IMR-90 (cell line): Measurements from ENCODE around the gene AGGF1. TPM values are rescaled to one million over a fixed set of nuclear protein-coding genes. Genes with fewer than 3 reads are reported as not detected.

Experiments used
- ATAC-seq: fragments of 200-7000 bp; cut with Tn5 transposase; 2 replicates; pipeline ENCODE4 v1.9.1; 2020; ENCODE audit warnings: low read depth, mild to moderate bottlenecking, moderate library complexity
- BruUV-seq: library from RNA; stranded (reverse); fragments of 400-500 nt; replicated peaks from 2 replicates; lab custom pipeline; 2021; lab: Mats Ljungman, UMichigan
- CTCF ChIA-PET: fragments of 300-600 bp; formaldehyde crosslinking; extraction: SDS; loops from one replicate; lab custom pipeline; 2021; ENCODE audit warnings: antibody characterized with exemption; lab: Yijun Ruan, JAX
- POLR2A ChIA-PET: fragments of 300-600 bp; sonication (Branson Sonifier 250); formaldehyde crosslinking; loops from one replicate; lab custom pipeline; 2022; ENCODE audit warnings: antibody characterized with exemption; ENCODE audit not compliant: unreplicated experiment; lab: Charles Lee
- DNase-seq: peaks from one replicate; pipeline ENCODE4 v3.0.0; 2013
- H2AFZ ChIP-seq: replicated peaks from 2 replicates; pipeline ENCODE3; 2013; ENCODE audit warnings: low read length, mild to moderate bottlenecking; ENCODE audit not compliant: poor library complexity
- H2AK5ac ChIP-seq: 2 replicates; pipeline ENCODE4 v1.6.1; 2013; ENCODE audit warnings: low read depth, low read length, inconsistent platforms
- H2AK9ac ChIP-seq: replicated peaks from 2 replicates; pipeline ENCODE3; 2013; ENCODE audit warnings: mild to moderate bottlenecking, low read depth, low read length, moderate library complexity; ENCODE audit not compliant: poor library complexity
- H2BK120ac ChIP-seq: 2 replicates; pipeline ENCODE4 v1.6.1; 2013; ENCODE audit warnings: low read depth, low read length, inconsistent platforms
- H2BK15ac ChIP-seq: 3 replicates; pipeline ENCODE4 v1.6.1; 2013; ENCODE audit warnings: low read depth, low read length, inconsistent platforms
- H2BK20ac ChIP-seq: 2 replicates; pipeline ENCODE4 v1.6.1; 2013; ENCODE audit warnings: low read depth, mild to moderate bottlenecking, inconsistent platforms, low read length, moderate library complexity
- H2BK5ac ChIP-seq: 2 replicates; pipeline ENCODE4 v1.6.1; 2013; ENCODE audit warnings: mild to moderate bottlenecking, low read depth, low read length, inconsistent platforms; ENCODE audit not compliant: poor library complexity, severe bottlenecking
- H3K14ac ChIP-seq: replicated peaks from 2 replicates; pipeline ENCODE4 v1.6.1; 2013; ENCODE audit warnings: low read depth, low read length, inconsistent platforms
- H3K18ac ChIP-seq: 2 replicates; pipeline ENCODE4 v1.6.1; 2013; ENCODE audit warnings: low read depth, low read length, control low read depth
- H3K23ac ChIP-seq: 2 replicates; pipeline ENCODE4 v1.6.1; 2013; ENCODE audit warnings: low read depth, low read length, inconsistent platforms
- H3K27ac ChIP-seq: 2 replicates; pipeline ENCODE4 v1.5.1; 2013; ENCODE audit warnings: mild to moderate bottlenecking, control low read depth, low read length; ENCODE audit not compliant: insufficient read depth
- H3K27me3 ChIP-seq: 2 replicates; pipeline ENCODE4 v1.6.1; 2013; ENCODE audit warnings: low read length; ENCODE audit not compliant: control insufficient read depth, insufficient read depth
- H3K36me3 ChIP-seq: 2 replicates; pipeline ENCODE4 v1.6.1; 2013; ENCODE audit warnings: low read length, mixed read lengths; ENCODE audit not compliant: control insufficient read depth, insufficient read depth
- H3K4ac ChIP-seq: 2 replicates; pipeline ENCODE4 v1.6.1; 2013; ENCODE audit warnings: low read depth, low read length, inconsistent platforms
- H3K4me1 ChIP-seq: 2 replicates; pipeline ENCODE4 v1.6.1; 2013; ENCODE audit warnings: low read length, mixed read lengths; ENCODE audit not compliant: control insufficient read depth, insufficient read depth
- H3K4me2 ChIP-seq: 2 replicates; pipeline ENCODE4 v1.6.1; 2013; ENCODE audit warnings: low read depth, mild to moderate bottlenecking, control low read depth, low read length, moderate library complexity
- H3K4me3 ChIP-seq: 2 replicates; pipeline ENCODE4 v1.5.1; 2013; ENCODE audit warnings: low read depth, mild to moderate bottlenecking, control low read depth, low read length, moderate library complexity; ENCODE audit not compliant: insufficient read depth
- H3K56ac ChIP-seq: 2 replicates; pipeline ENCODE4 v1.6.1; 2013; ENCODE audit warnings: low read length, inconsistent platforms; ENCODE audit not compliant: insufficient read depth; ENCODE audit errors: extremely low read depth
- H3K79me1 ChIP-seq, 2 experiments: 2 replicates each; pipeline ENCODE4 v1.6.1; 2013; ENCODE audit warnings: low read length in 2 of 2, inconsistent platforms in 1 of 2, low read depth in 1 of 2
- H3K9ac ChIP-seq: 2 replicates; pipeline ENCODE4 v1.6.1; 2013; ENCODE audit warnings: low read depth, low read length, control low read depth
- H3K9me1 ChIP-seq: 2 replicates; pipeline ENCODE4 v1.6.1; 2013; ENCODE audit warnings: low read length, inconsistent platforms; ENCODE audit not compliant: insufficient read depth
- H3K9me3 ChIP-seq: 2 replicates; pipeline ENCODE4 v1.6.1; 2013; ENCODE audit warnings: low read length; ENCODE audit not compliant: control insufficient read depth, insufficient read depth
- H4K20me1 ChIP-seq: 2 replicates; pipeline ENCODE4 v1.6.1; 2013; ENCODE audit warnings: low read length, inconsistent platforms; ENCODE audit not compliant: insufficient read depth
- H4K5ac ChIP-seq: 2 replicates; pipeline ENCODE4 v1.6.1; 2013; ENCODE audit warnings: mild to moderate bottlenecking, low read depth, low read length, control low read depth
- H4K8ac ChIP-seq, 2 experiments: 2 replicates each; pipeline ENCODE4 v1.6.1; 2013; ENCODE audit warnings: low read depth in 2 of 2, low read length in 2 of 2, control low read depth in 1 of 2, inconsistent platforms in 1 of 2
- H4K91ac ChIP-seq: 2 replicates; pipeline ENCODE4 v1.6.1; 2013; ENCODE audit warnings: low read depth, low read length, inconsistent platforms; ENCODE audit not compliant: insufficient read depth
- MXI1 ChIP-seq: IDR thresholded peaks from 2 replicates; pipeline ENCODE4 v1.6.1; 2012; ENCODE audit warnings: low read depth, mild to moderate bottlenecking, low read length, moderate library complexity, borderline replicate concordance
- RFX5 ChIP-seq: IDR thresholded peaks from 2 replicates; pipeline ENCODE4 v1.8.0; 2012; ENCODE audit warnings: low read depth, mild to moderate bottlenecking, low read length, moderate library complexity
- WGBS, 2 experiments: methylation state at CpG; one replicate each; pipeline versions ENCODE4 v1.1.5 to v1.1.7; 2013; ENCODE audit warnings: missing lambda C conversion rate in 2 of 2; ENCODE audit not compliant: insufficient read length in 1 of 2; ENCODE audit errors: extremely low coverage in 2 of 2; 5-methylcytosine and 5-hydroxymethylcytosine counted together
- dilution Hi-C: fragments of 300-500 bp; cut with HindIII; formaldehyde crosslinking; loops from one replicate; pipeline ENCODE4 v1.14.3; 2018; ENCODE audit warnings: low sequenced_read_pairs; ENCODE audit not compliant: unreplicated experiment
- in situ Hi-C: fragments of 300-500 bp; cut with MboI; formaldehyde crosslinking; loops from 3 replicates; pipeline ENCODE4 v1.14.3; 2019; ENCODE audit warnings: low sequenced_read_pairs, inconsistent platforms, mixed read lengths
- intact Hi-C: fragments of 100-400 bp; cut with micrococcal nuclease; formaldehyde crosslinking; loops from 2 replicates; pipeline ENCODE4 v1.10.0; 2022
- polyA plus RNA-seq, 3 experiments: library from polyadenylated mRNA; depleted of rRNA; stranded (reverse); fragments of >200 nt; gene quantifications; 2 replicates each; pipeline ENCODE4 v1.2.3, GENCODE V29; 2012; ENCODE audit warnings: low replicate concordance in 1 of 3
- total RNA-seq: library from RNA; depleted of rRNA; stranded (reverse); fragments of >200 nt; gene quantifications from 2 replicates; pipeline ENCODE4 v1.2.3, GENCODE V29; 2012

AGGF1 gene
- total and polyA plus RNA-seq, 2 of the 4 experiments (the other 2 are of a cell fraction): 7.3 to 8.4 TPM

- H2BK120ac ChIP-seq: no peak overlapping the region
- no peak overlapping the region for H4K5ac ChIP-seq
- H2BK5ac ChIP-seq: no peak overlapping the region
- H3K9ac ChIP-seq: no peak overlapping the region
- ChIA-PET CTCF (no interaction called here), POLR2A (no interaction called here)
- H2AFZ ChIP-seq: no peak overlapping the region
- H3K9me3 ChIP-seq: no peaks in the 10 kb centered on the region
- H3K79me1 ChIP-seq: no peaks in the 10 kb centered on the region
- no TSS peak for BruUV-seq
- H3K36me3 ChIP-seq: no peaks in the 10 kb centered on the region
- no peak overlapping the region for H4K8ac ChIP-seq
- no peak overlapping the region for H3K4me3 ChIP-seq
- H3K14ac ChIP-seq: no peak overlapping the region
- no peaks in the 10 kb centered on the region for H3K4me1 ChIP-seq
- TF ChIP-seq MXI1 (no peak), RFX5 (no peak)
- H3K27me3 ChIP-seq: peaks cover 24% of the 10 kb centered on the region
- in situ Hi-C loops: no loop called here
- H4K20me1 ChIP-seq: no peaks in the 10 kb centered on the region
- H3K18ac ChIP-seq: no peak overlapping the region
- no peak overlapping the region for H3K23ac ChIP-seq
- no peak for DNase-seq
- WGBS, 2 experiments: no CpG with 5 or more reads among the region's 1 CpG
- no peak overlapping the region for H2BK20ac ChIP-seq
- no peak overlapping the region for H4K91ac ChIP-seq
- H2AK9ac ChIP-seq: no peak overlapping the region
- dilution Hi-C loops: no loop called here
- no peak overlapping the region for H3K4me2 ChIP-seq
- H3K9me1 ChIP-seq: no peaks in the 10 kb centered on the region
- intact Hi-C loops: no loop called here
- H3K27ac ChIP-seq: no peak overlapping the region
- no peak for ATAC-seq
- H3K4ac ChIP-seq: no peak overlapping the region
- no peak overlapping the region for H2BK15ac ChIP-seq
- H3K56ac ChIP-seq: no peak overlapping the region
- no peak overlapping the region for H2AK5ac ChIP-seq
Measured at GRCh38 chr5:77003246-77003645, 27.0 kb upstream of the AGGF1 start.
